ENCODE data around the gene SLC22A23.

Gene SLC22A23

DNA sequence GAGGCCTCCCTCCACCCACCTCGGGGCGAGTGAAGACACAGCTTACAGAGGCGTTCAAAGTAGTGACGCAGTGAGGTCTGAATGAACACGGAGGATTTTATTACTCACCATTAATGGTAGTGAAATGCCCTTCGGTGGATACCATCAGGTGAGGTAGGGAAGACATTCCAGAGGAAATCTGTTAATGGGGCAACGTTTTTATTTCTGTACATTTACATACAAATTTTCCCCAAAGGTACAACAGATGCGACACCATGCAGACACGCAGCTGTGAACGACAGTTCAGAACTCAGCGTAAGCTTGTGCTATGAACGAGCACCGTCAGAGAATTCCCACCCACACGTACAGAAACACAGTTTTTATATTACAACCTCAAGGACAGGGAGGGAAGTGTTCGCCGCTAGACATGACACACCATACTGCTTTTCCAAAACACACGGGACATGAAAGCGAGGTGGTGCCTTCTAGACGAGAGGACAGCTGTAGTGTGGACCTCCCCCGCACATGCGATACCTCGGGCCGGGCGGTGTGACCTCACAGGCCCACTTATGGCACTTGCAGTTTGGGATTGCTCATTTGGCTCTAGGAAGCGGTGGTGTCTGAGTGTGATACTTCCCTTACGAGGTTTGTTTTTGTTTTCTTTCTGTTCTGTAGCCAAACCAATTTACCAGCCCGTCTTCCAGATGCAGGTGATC is 187.4 kb downstream of the SLC22A23 start:
- DNase-seq (ENCODE audit: low read depth, low spot score): no peak

DNA sequence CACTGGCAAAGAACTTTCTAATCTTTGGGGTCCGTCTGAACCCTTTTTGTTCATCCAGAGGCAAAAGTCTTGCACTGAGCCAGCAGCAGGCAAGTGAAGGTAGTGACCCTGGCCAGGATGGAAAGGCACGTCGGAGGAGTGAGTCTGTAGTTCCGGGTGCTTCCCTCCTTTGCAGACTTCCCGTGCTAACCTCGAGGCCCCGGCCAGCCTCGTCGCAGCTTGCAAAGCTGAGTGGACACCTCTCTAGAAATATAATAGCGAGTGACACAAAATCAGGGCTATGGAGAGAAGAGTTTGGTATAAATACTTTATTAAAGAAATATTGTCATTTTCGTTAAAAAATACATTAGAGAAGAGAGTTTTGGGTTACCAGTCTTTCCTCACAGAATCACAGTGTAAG is 188.2 kb downstream of the SLC22A23 start:
- DNase-seq (ENCODE audit: low read depth, low spot score): no peak

GRCh38 chr6:3267162-3267561 is 189.7 kb downstream of the SLC22A23 start:
- no peak for DNase-seq (ENCODE audit: low read depth, low spot score)

GRCh38 chr6:3266170-3266569 is 190.7 kb downstream of the SLC22A23 start:
- DNase-seq (ENCODE audit: low read depth, low spot score): no peak

- DNase-seq (ENCODE audit: low read depth, low spot score): no peak
Measured at GRCh38 chr6:3265671-3266070, 191.2 kb downstream of the SLC22A23 start.

GRCh38 chr6:3264356-3264755 is 192.5 kb downstream of the SLC22A23 start:
- DNase-seq (ENCODE audit: low read depth, low spot score): no peak

DNA sequence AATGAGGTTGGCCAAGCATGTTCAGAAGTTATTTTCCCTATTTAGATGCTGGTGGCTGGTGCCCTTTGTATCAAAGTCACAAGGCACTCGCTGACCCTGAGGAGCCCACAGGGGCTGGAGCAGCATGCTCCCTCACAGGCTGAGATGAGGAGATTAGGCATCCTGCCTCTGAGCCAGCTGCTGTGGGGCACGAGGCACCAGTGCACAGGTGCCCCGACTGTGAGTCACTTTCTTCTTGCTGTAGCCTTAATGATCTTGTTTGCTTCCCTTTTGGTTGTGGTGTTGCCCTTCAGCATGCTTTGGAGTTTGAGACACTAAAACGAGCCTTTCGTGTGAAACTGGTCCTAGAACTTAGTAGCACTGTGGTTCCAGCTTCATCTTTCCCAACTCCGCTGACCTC is 193.8 kb downstream of the SLC22A23 start:
- DNase-seq (ENCODE audit: low read depth, low spot score): no peak

DNA sequence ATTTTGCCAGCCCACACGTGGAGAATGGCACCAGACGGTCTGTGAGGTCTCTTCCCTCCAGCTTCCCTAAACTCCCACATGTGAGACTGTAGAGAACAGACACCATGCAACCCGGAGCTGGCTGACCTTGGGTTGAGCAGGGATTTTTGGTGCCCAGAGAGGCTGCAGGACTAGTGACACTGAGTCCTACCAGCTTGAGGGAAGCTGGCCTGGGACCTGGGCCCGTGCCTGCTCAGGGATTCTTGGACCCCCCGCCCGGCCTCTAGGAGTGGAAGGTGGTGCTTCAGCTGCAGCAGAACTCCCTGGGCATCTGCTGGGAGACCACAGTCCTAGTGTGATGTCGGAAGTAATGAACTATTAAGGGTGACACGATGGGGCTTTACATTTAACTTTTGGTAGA is 194.9 kb downstream of the SLC22A23 start:
- DNase-seq (ENCODE audit: low read depth, low spot score): no peak

- DNase-seq (ENCODE audit: low read depth, low spot score): no peak
Measured at GRCh38 chr6:3261518-3261820, 195.4 kb downstream of the SLC22A23 start.

GRCh38 chr6:3260772-3261517 is 195.9 kb downstream of the SLC22A23 start:
- no peak for DNase-seq (ENCODE audit: low read depth, low spot score)

GRCh38 chr6:3260296-3260695 is 196.6 kb downstream of the SLC22A23 start:
- no peak for DNase-seq (ENCODE audit: low read depth, low spot score)

DNA sequence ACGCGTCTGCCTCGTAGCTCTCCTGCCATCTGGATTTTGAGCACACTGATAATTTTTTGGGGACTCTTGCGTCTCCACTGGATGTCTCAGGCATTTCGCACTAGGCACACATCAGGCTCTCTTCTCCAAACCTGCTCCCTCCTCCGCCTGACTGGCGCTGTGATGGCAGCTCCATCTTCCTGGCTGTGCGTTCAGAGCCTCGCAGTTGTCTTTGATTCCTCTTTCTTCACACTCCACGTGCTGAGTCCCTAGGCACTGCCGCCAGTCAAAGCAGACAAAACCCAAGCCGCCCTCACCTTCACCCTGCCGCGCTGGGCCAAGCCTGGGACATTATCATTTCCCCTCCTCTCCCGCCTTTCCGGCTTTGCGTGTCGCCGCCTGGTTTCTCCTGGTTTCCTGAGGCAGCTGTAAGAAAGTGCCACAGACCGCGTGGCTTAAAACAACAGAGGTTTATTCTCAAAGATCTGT is 197.3 kb downstream of the SLC22A23 start:
- no peak for DNase-seq (ENCODE audit: low read depth, low spot score)

GRCh38 chr6:3258720-3259490 is 197.9 kb downstream of the SLC22A23 start, which contains the start of gene PSMG4:
PSMG4 (plus strand) TSS chr6:3258947; CDS start chr6:3259023, 76 bp downstream.
- DNase-seq (ENCODE audit: low read depth, low spot score): peak; percentile 91

DNA sequence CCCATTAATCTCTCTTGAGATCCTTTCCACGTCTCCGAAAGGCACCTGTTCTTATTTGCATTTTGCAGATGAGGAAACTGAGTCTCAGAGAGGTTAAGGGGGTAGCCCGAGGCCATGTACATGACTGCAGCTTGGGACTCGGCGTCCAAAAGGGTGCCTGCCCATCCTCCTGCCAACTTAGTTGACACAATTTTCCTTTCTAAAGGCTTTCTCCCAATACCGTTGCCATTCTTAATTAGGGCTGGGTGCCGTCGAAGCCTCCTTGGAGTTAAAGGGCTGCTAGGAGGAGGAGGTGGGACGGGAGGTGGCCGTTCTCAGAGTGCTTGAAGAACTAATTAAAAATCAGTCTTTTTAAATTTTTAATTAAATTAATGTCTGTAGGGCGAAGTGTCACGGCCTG is 198.6 kb downstream of the SLC22A23 start:
- DNase-seq (ENCODE audit: low read depth, low spot score): no peak

GRCh38 chr6:3253597-3253961 is 203.3 kb downstream of the SLC22A23 start:
- DNase-seq (ENCODE audit: low read depth, low spot score): no peak

GRCh38 chr6:3252861-3253596 is 203.8 kb downstream of the SLC22A23 start:
- DNase-seq (ENCODE audit: low read depth, low spot score): no peak

DNA sequence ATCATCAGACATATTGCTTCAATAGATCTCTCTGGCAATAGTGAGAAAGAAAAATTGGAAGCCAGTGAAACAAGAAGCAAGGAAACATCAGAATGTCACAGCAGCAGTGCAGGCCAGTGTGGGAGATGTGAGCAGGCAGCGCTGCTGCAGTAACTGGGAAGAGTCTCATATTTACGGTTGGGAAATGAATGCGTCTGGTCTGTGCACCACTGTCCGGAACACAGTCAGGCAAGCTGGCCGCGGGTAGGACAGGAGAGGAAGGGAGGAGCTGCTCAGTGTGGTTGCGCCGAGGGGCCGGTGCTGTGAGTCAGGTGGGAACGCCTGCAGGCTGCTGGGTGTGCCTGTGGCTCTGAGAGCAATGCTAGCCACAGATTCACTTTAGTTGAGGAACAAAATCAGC is 204.5 kb downstream of the SLC22A23 start:
- no peak for DNase-seq (ENCODE audit: low read depth, low spot score)

DNA sequence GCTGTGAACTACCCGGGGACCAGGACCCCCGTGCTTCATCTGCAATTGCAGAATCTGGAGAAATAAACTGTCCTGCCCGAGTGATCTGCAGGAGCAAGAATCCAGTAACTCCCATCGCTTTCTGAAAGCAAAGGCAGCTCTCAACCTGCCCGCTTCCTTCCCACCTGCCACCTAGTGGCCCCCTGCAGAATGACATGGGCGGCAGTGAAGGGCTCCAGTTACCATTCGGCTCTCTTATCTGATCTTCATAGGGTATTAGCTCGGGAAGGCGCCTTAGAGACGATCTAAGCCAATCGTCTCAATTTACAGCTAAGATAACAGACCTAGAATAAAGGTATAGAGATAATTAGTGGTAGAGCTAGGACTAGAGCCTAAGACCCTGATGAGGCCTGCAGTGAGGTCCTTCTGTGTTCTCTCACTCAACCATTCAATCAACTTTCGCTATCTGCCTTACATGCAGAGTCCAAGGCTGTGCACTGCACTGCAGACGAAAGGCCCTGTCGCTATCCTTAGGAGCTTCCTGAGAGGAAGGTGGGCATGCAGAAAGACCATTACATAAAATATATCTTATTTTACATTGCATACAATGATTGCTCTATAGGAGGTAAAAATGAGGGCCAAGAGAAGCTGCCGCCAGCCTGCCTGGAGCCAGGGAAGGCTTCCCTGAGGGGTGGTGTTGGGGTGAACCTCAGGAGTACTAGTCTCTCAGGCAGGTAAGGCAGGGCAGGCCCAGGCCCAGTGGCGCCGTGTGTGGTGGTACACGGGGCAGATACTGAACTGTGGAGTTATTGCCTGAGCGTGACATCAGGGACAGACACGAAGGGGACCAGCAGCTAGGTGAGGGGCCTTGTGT is 205.2 kb downstream of the SLC22A23 start:
- DNase-seq (ENCODE audit: low read depth, low spot score): peak; percentile 53

GRCh38 chr6:3250231-3250675 is 206.6 kb downstream of the SLC22A23 start:
- DNase-seq (ENCODE audit: low read depth, low spot score): no peak

- no peak for DNase-seq (ENCODE audit: low read depth, low spot score)
Measured at GRCh38 chr6:3249821-3250220, 207.0 kb downstream of the SLC22A23 start.

Measured in activated naive CD8-positive, alpha-beta T cell treated with anti-CD3 and anti-CD28 coated beads, Interleukin-2, amount 50 U/mL, for 16 hours (primary cell).